ENCODE results near the gene APOL5.

DNA sequence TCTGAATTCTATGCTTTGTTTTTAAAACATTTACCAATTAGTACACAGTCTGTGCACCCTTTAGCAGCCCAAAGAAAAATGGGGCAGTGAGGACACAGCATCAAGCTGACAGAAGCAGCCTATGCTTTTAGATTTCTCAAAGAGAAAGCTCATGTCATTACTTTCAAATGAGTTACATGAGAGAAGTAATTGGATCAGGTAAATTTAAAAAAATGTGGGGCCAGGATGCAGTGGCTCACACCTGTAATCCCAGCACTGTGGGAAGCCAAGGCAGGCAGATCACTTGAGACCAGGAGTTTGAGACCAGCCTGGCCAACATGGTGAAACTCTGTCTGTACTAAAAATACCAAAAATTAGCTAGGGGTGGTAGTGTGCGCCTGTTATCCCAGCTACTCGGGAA lies 57.7 kb downstream of the APOL5 start:
- TF ChIP-seq USF2 (CRISPR knock-in tag; IDR thresholded peaks at IDR 0.05) (no peak), HMGA2 (CRISPR knock-in tag; IDR thresholded peaks at IDR 0.05) (no peak), CTCF (IDR thresholded peaks at IDR 0.05) (no peak), NR1H2 (CRISPR knock-in tag; IDR thresholded peaks at IDR 0.05) (no peak)
- TF ChIP-seq, protein P1, sequence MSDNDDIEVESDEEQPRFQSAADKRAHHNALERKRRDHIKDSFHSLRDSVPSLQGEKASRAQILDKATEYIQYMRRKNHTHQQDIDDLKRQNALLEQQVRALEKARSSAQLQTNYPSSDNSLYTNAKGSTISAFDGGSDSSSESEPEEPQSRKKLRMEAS (CRISPR knock-in tag; IDR thresholded peaks at IDR 0.05) = no peak
